WERI-Rb-1 (cell line): ENCODE data around the gene ADGRL3.

Experiments used
- DNase-seq: peaks from one replicate; pipeline ENCODE4 v3.0.0-alpha.2; 2020
- H3K27ac ChIP-seq: fragments of 250-450 bp; sonication (Bioruptor Pico); 2 replicates; pipeline ENCODE4 v1.5.1; 2020; ENCODE audit warnings: mild to moderate bottlenecking, moderate library complexity
- H3K27me3 ChIP-seq: fragments of 250-450 bp; sonication (Bioruptor Pico); 2 replicates; pipeline ENCODE4 v1.5.1; 2021; ENCODE audit warnings: mild to moderate bottlenecking, low read depth, moderate library complexity; ENCODE audit not compliant: insufficient read depth, severe bottlenecking
- H3K36me3 ChIP-seq: fragments of 250-450 bp; sonication (Bioruptor Pico); 2 replicates; pipeline ENCODE4 v1.5.1; 2020; ENCODE audit warnings: mild to moderate bottlenecking, moderate library complexity
- H3K4me3 ChIP-seq: 2 replicates; pipeline ENCODE4 v1.5.1; 2011; ENCODE audit warnings: low read depth, mild to moderate bottlenecking, control low read depth, low read length
- H3K9me3 ChIP-seq: fragments of 250-450 bp; sonication (Bioruptor Pico); 2 replicates; pipeline ENCODE4 v1.5.1; 2021; ENCODE audit warnings: mild to moderate bottlenecking, moderate library complexity; ENCODE audit not compliant: severe bottlenecking
- TF ChIP-seq, protein P1 (sequence below): IDR thresholded peaks from 2 replicates; pipeline ENCODE4 v1.5.1; 2011; ENCODE audit warnings: low read depth, mild to moderate bottlenecking, control low read depth, inconsistent platforms, low read length

The ADGRL3 gene

DNA sequence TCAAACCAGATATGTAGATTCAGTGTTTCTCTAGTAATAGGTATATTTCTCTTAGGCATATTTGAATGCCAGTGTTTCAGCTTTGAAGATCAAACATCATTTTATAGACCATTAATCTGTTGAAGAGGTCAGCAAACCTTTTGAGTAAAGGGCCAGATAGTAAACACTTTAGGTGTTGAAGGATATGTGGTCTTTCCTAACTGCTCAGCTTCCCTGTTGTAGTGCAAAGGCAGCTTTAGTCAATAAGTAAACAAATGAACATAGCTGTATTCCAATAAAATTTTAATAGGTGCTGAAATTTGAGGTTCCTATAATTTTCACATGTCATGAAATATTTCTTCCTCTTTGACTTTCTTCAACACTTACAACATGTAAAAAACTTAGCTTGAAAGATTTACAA lies 201.6 kb downstream of the ADGRL3 start:
- H3K4me3 ChIP-seq: no peak overlapping the region
- H3K27me3 ChIP-seq: no peaks in the 10 kb centered on the region
- DNase-seq: no peak
- H3K9me3 ChIP-seq: no peaks in the 10 kb centered on the region
- TF ChIP-seq, protein P1, sequence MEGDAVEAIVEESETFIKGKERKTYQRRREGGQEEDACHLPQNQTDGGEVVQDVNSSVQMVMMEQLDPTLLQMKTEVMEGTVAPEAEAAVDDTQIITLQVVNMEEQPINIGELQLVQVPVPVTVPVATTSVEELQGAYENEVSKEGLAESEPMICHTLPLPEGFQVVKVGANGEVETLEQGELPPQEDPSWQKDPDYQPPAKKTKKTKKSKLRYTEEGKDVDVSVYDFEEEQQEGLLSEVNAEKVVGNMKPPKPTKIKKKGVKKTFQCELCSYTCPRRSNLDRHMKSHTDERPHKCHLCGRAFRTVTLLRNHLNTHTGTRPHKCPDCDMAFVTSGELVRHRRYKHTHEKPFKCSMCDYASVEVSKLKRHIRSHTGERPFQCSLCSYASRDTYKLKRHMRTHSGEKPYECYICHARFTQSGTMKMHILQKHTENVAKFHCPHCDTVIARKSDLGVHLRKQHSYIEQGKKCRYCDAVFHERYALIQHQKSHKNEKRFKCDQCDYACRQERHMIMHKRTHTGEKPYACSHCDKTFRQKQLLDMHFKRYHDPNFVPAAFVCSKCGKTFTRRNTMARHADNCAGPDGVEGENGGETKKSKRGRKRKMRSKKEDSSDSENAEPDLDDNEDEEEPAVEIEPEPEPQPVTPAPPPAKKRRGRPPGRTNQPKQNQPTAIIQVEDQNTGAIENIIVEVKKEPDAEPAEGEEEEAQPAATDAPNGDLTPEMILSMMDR: no peak
- H3K27ac ChIP-seq: no peak overlapping the region
- H3K36me3 ChIP-seq: no peaks in the 10 kb centered on the region

DNA sequence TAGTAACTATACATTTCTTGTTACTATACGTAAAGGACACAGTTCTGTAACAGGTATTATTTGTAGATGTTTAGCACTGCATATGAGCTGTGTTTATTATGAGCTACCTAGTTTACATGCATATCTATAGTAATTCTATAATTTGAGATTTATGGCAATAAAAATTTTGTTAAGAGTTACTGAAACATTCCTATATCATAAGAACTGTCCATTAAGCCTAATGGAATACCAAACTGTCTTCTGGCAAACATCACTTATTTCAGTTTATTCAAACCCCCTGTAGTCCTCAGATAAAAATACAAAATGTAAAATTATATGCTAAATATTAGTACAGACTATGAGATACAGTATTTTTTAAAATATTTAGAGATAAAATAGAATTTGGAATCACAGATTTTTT lies 205.2 kb downstream of the ADGRL3 start:
- no peak for DNase-seq
- H3K27me3 ChIP-seq: no peaks in the 10 kb centered on the region
- no peak overlapping the region for H3K4me3 ChIP-seq
- no peaks in the 10 kb centered on the region for H3K36me3 ChIP-seq
- TF ChIP-seq, protein P1: no peak
- H3K27ac ChIP-seq: no peak overlapping the region
- no peaks in the 10 kb centered on the region for H3K9me3 ChIP-seq

DNA sequence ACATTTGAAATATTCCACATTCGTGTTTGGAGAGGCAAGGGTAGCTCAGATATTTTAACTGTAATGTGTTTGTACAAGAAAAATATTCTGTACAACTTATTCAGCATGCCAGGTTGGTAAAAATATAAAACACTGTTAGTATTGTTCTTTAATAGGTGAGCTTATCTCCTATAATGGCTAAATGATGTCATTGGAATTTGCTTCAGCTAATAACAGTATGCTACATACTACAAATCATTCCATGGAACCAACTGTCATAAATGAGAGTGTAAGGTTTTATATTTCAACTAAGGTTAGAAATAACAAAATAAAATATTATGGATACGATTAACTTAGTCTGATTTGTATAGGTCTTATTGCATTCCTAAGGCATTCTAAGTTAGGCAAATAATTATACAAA lies 206.6 kb downstream of the ADGRL3 start:
- TF ChIP-seq, protein P1: no peak
- H3K4me3 ChIP-seq: no peak overlapping the region
- no peak for DNase-seq
- no peaks in the 10 kb centered on the region for H3K9me3 ChIP-seq
- H3K27me3 ChIP-seq: no peaks in the 10 kb centered on the region
- no peak overlapping the region for H3K27ac ChIP-seq
- no peaks in the 10 kb centered on the region for H3K36me3 ChIP-seq

DNA sequence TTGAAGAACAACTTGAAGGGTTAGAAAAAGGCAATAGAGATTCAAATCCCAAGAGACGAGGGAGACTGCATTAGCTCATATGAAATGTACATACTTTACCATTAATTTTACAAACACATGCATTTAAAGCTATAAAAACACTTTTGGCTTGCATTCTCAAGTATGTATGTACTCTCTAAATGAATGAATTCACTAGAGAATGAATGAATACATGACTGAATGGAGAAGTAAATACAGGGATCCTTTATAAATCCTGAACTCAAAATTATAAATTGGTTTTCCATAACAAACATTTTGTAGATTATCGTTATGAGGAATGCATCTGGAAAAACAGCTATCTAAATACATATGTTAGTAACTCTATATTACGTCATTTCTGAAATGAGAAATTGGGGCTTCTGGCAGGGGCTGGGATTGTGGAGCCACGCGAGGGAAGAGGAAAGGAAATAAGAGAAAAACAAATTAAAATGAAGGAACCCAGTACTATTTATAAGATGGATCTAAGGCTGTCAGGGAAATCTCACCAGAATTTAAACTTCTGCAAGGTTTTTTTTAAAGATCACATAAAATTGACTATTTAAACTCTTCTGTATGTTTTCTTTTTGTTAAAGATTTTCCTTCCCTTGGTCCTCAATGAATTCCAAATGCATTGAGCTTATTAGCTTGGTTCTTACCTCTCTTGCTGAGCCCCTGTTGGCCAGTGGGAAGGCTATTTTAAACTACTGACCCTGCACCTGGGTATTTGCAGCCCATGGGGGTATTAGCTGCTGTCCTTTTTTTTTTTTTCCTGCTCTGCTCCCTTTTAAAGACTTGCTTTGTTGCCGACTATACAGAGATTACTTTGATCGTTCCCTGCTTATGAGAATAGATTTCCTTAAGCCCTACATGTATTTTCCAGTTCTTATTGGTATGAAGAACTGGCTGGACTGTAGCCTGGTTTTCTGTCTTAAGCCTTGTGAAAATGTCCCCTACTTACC lies 207.8 kb downstream of the ADGRL3 start:
- TF ChIP-seq, protein P1: no peak
- H3K27me3 ChIP-seq: no peaks in the 10 kb centered on the region
- no peak for DNase-seq
- H3K9me3 ChIP-seq: no peaks in the 10 kb centered on the region
- no peak overlapping the region for H3K27ac ChIP-seq
- no peak overlapping the region for H3K4me3 ChIP-seq
- H3K36me3 ChIP-seq: no peaks in the 10 kb centered on the region

DNA sequence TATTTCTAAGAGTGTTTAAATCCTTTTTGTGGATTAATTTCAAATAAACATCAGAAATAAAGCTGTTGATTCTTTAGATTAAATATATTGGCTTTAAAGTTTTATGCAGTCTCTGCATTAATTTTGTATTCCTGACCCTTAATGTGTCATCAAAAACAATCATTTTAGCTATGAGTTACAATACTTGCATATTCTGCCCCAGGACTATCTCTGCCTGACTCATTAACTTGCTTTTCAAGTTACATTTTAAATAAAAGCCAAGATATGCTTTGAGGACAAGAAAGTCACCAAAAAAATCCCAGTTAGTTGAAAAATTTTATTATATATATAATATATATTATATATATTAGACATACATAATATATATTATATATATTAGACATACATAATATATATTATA lies 208.7 kb downstream of the ADGRL3 start:
- H3K36me3 ChIP-seq: no peaks in the 10 kb centered on the region
- TF ChIP-seq, protein P1: no peak
- DNase-seq: no peak
- H3K4me3 ChIP-seq: no peak overlapping the region
- no peaks in the 10 kb centered on the region for H3K9me3 ChIP-seq
- H3K27me3 ChIP-seq: no peaks in the 10 kb centered on the region
- no peak overlapping the region for H3K27ac ChIP-seq
